SU-DHL-6 (cell line): ENCODE measurements around the gene POMP.

Source experiments
- H2AFZ ChIP-seq: fragments of 200-600 bp; sonication (generic); 2 replicates; pipeline ENCODE4 v1.6.1; 2014; ENCODE audit warnings: low read depth, mild to moderate bottlenecking, moderate library complexity, mixed read lengths, antibody characterized with exemption, low read length; ENCODE audit not compliant: severe bottlenecking
- H3F3A ChIP-seq: fragments of 200-600 bp; shearing (Covaris generic); 2 replicates; pipeline ENCODE4 v1.6.0; 2016; ENCODE audit warnings: antibody characterized with exemption, mild to moderate bottlenecking; ENCODE audit not compliant: insufficient read depth
- H3K27ac ChIP-seq: fragments of 200-600 bp; sonication (generic); 2 replicates; pipeline ENCODE4 v1.5.1; 2016; ENCODE audit warnings: low read depth, mild to moderate bottlenecking, low read length, moderate library complexity, mixed read lengths
- H3K27me3 ChIP-seq: fragments of 200-600 bp; sonication (generic), shearing (Covaris generic); 2 replicates; pipeline ENCODE4 v1.6.0; 2014; ENCODE audit warnings: mild to moderate bottlenecking, low read length
- H3K36me3 ChIP-seq: fragments of 200-600 bp; sonication (generic); 2 replicates; pipeline ENCODE4 v1.6.1; 2014; ENCODE audit warnings: mild to moderate bottlenecking, low read length, mixed read lengths
- H3K4me2 ChIP-seq: fragments of 300-600, 200-600 bp; shearing (Covaris generic), sonication (generic); 2 replicates; pipeline ENCODE4 v1.6.0; 2014; ENCODE audit warnings: low read length, low read depth, mild to moderate bottlenecking; ENCODE audit not compliant: poor library complexity, severe bottlenecking
- H3K4me3 ChIP-seq: fragments of 200-600 bp; sonication (generic); 2 replicates; pipeline ENCODE4 v1.5.1; 2014; ENCODE audit warnings: antibody characterized with exemption, low read length, mild to moderate bottlenecking, mixed read lengths; ENCODE audit not compliant: insufficient read depth, poor library complexity, severe bottlenecking
- H3K79me2 ChIP-seq: fragments of 200-600 bp; sonication (generic); 2 replicates; pipeline ENCODE4 v1.6.1; 2014; ENCODE audit warnings: mild to moderate bottlenecking, low read length, moderate library complexity; ENCODE audit not compliant: insufficient read depth
- H3K9ac ChIP-seq: fragments of 200-600 bp; sonication (generic); 2 replicates; pipeline ENCODE4 v1.7.0; 2014; ENCODE audit warnings: mild to moderate bottlenecking, low read length
- H3K9me2 ChIP-seq: fragments of 200-600 bp; sonication (generic); replicated peaks from 2 replicates; pipeline ENCODE4 v1.6.1; 2014; ENCODE audit warnings: low read length; ENCODE audit not compliant: insufficient read depth
- H3K9me3 ChIP-seq: fragments of 200-600 bp; sonication (generic); 2 replicates; pipeline ENCODE4 v1.6.1; 2014; ENCODE audit warnings: low read length, mixed read lengths; ENCODE audit not compliant: insufficient read depth
- H4K20me1 ChIP-seq: fragments of 200-600 bp; sonication (generic); 2 replicates; pipeline ENCODE4 v1.6.1; 2014; ENCODE audit warnings: low read depth, mild to moderate bottlenecking, antibody characterized with exemption, low read length, moderate library complexity, mixed read lengths
- CTCF ChIP-seq: fragments of 200-600 bp; sonication (generic); IDR thresholded peaks from one replicate; pipeline ENCODE4 v1.5.1; 2017; ENCODE audit warnings: antibody characterized with exemption, mild to moderate bottlenecking, low read length, moderate library complexity; ENCODE audit not compliant: insufficient read depth, poor library complexity, severe bottlenecking
- EZH2phosphoT487 ChIP-seq: fragments of 200-600 bp; sonication (generic), shearing (Covaris generic); conservative IDR thresholded peaks from 2 replicates; pipeline ENCODE4 v1.6.1; 2018; ENCODE audit warnings: mild to moderate bottlenecking, antibody characterized with exemption, low read length, moderate library complexity, mixed read lengths

The POMP gene

GRCh38 chr13:28658796-28659620, at the start of gene POMP:
TSS of gene POMP (plus strand) at chr13:28659130. CDS start at chr13:28659185, 55 bp downstream.
- no peaks in the 10 kb centered on the region; the same call in 1 of the 2 replicates for H4K20me1 ChIP-seq
- TF ChIP-seq EZH2phosphoT487: no peak
- no peak for TF ChIP-seq CTCF
- H3K4me2 ChIP-seq: peak within 1 kb of the TSS; percentile 92

GRCh38 chr13:28609381-28609780, 49.5 kb upstream of the POMP start:
- TF ChIP-seq CTCF (no peak), EZH2phosphoT487 (no peak)
- Histone ChIP-seq H3K9me3 (no peaks in the 10 kb centered on the region), H4K20me1 (no peaks in the 10 kb centered on the region), H3K4me2 (no peak overlapping the region), H2AFZ (no peak overlapping the region), H3K27ac (no peak overlapping the region), H3K79me2 (no peaks in the 10 kb centered on the region), H3F3A (no peaks in the 10 kb centered on the region), H3K27me3 (no peaks in the 10 kb centered on the region), H3K9ac (no peak overlapping the region), H3K9me2 (no peaks in the 10 kb centered on the region), H3K4me3 (no peak overlapping the region), H3K36me3 (no peaks in the 10 kb centered on the region)

More at GRCh38 chr13:28658796-28659620, at the start of gene POMP:
- Histone ChIP-seq H3K9me2 (no peaks in the 10 kb centered on the region), H3K79me2 (peaks cover 64% of the 10 kb centered on the region), H3K27ac (peak within 1 kb of the TSS; percentile 44), H3K27me3 (no peaks in the 10 kb centered on the region), H3F3A (no peaks in the 10 kb centered on the region), H2AFZ (peak within 1 kb of the TSS; percentile 63), H3K9ac (peak within 1 kb of the TSS; percentile 76), H3K36me3 (peaks cover 18% of the 10 kb centered on the region; the same call in 1 of the 2 replicates), H3K9me3 (no peaks in the 10 kb centered on the region), H3K4me3 (peak within 1 kb of the TSS; percentile 78)

GRCh38 chr13:28609926-28610325, 49.0 kb upstream of the POMP start:
- H3K9ac ChIP-seq: no peak overlapping the region
- H3K36me3 ChIP-seq: no peaks in the 10 kb centered on the region
- no peaks in the 10 kb centered on the region for H3F3A ChIP-seq
- H3K9me3 ChIP-seq: no peaks in the 10 kb centered on the region
- H3K27me3 ChIP-seq: no peaks in the 10 kb centered on the region
- TF ChIP-seq CTCF (no peak), EZH2phosphoT487 (no peak)
- no peaks in the 10 kb centered on the region for H3K79me2 ChIP-seq
- no peak overlapping the region for H3K4me2 ChIP-seq
- no peak overlapping the region for H3K27ac ChIP-seq
- H4K20me1 ChIP-seq: no peaks in the 10 kb centered on the region
- no peak overlapping the region for H2AFZ ChIP-seq
- H3K9me2 ChIP-seq: no peaks in the 10 kb centered on the region
- H3K4me3 ChIP-seq: no peak overlapping the region
